GM12892 (cell line): ENCODE results near the gene SUPT16H.
"Not testable (repeated sequence)": the region's sequence is repeated elsewhere in the genome, so short reads cannot be mapped to it uniquely, and the experiment has no call there.

ENCODE experiments used
- DNase-seq: peaks from one replicate; pipeline ENCODE4 v3.0.0; 2011; ENCODE audit not compliant: insufficient read length
- FAIRE-seq: peaks from 2 replicates; lab custom pipeline; 2011; peaks lifted over from hg19 to GRCh38; lab: Jason Lieb, UNC
- POLR2A ChIP-seq: IDR thresholded peaks from 2 replicates; pipeline ENCODE4 v1.6.1; 2011; ENCODE audit warnings: low read depth, low read length, control low read depth
- POLR2AphosphoS5 ChIP-seq: IDR thresholded peaks from 2 replicates; pipeline ENCODE4 v1.6.1; 2011; ENCODE audit warnings: low read depth, low read length, control low read depth
- TAF1 ChIP-seq: IDR thresholded peaks from 2 replicates; pipeline ENCODE4 v1.6.1; 2011; ENCODE audit warnings: low read depth, mild to moderate bottlenecking, control low read depth, low read length, borderline replicate concordance

SUPT16H gene

GRCh38 chr14:21384494-21384851 is 654 bp upstream of the SUPT16H start:
- DNase-seq (no peak), FAIRE-seq (no peak)
- TF ChIP-seq POLR2A = 0 out of 2 replicates have a peak, but pooled peaks have one; percentile 7
- TF ChIP-seq TAF1 = no peak
- 0 out of 2 replicates have a peak, but pooled peaks have one; percentile 38 for TF ChIP-seq POLR2AphosphoS5

GRCh38 chr14:21382886-21383847 is 652 bp downstream of the SUPT16H start:
- DNase-seq (peak; percentile 20), FAIRE-seq (peak; percentile 70)
- TF ChIP-seq POLR2A (peak; percentile 65), POLR2AphosphoS5 (peak; percentile 86), TAF1 (no peak)

- FAIRE-seq (no peak), DNase-seq (no peak)
- no peak for TF ChIP-seq POLR2AphosphoS5
- no peak for TF ChIP-seq TAF1
- TF ChIP-seq POLR2A = no peak
These were observed 1.7 kb downstream of the SUPT16H start for GRCh38 chr14:21382095-21382494.

GRCh38 chr14:21379338-21379737 is 4.5 kb downstream of the SUPT16H start:
- no peak for FAIRE-seq
- TF ChIP-seq POLR2A (no peak), POLR2AphosphoS5 (no peak), TAF1 (no peak)
- no peak for DNase-seq

- no peak for TF ChIP-seq POLR2AphosphoS5
- DNase-seq (no peak), FAIRE-seq (no peak)
These were observed 9.8 kb downstream of the SUPT16H start for GRCh38 chr14:21373980-21374379.

- FAIRE-seq, DNase-seq: not testable (repeated sequence)
These were observed 11.0 kb downstream of the SUPT16H start for GRCh38 chr14:21372814-21373213.

GRCh38 chr14:21369949-21370679 is 13.7 kb downstream of the SUPT16H start:
- FAIRE-seq (no peak), DNase-seq (no peak)
- TF ChIP-seq POLR2A = no peak
- no peak for TF ChIP-seq POLR2AphosphoS5
- no peak for TF ChIP-seq TAF1

- no peak for DNase-seq
- no peak for TF ChIP-seq POLR2AphosphoS5
- no peak for TF ChIP-seq POLR2A
- no peak for TF ChIP-seq TAF1
These were observed 16.2 kb downstream of the SUPT16H start for GRCh38 chr14:21367582-21368144.

GRCh38 chr14:21356511-21356910 is 27.3 kb downstream of the SUPT16H start:
- DNase-seq (no peak), FAIRE-seq (no peak)
- TF ChIP-seq TAF1 = no peak
- no peak for TF ChIP-seq POLR2AphosphoS5
- no peak for TF ChIP-seq POLR2A

More at GRCh38 chr14:21367582-21368144, 16.2 kb downstream of the SUPT16H start:
- FAIRE-seq = no peak

- TF ChIP-seq POLR2A = no peak
- TF ChIP-seq POLR2AphosphoS5 = no peak
- TF ChIP-seq TAF1 = no peak
- FAIRE-seq (peak; percentile 5), DNase-seq (no peak)
These were observed 31.2 kb downstream of the SUPT16H start for GRCh38 chr14:21352587-21352986.

- no peak for DNase-seq
- FAIRE-seq = no peak
- no peak for TF ChIP-seq TAF1
- peak; percentile 44; the same call in 1 of the 2 replicates for TF ChIP-seq POLR2AphosphoS5
These were observed 33.3 kb downstream of the SUPT16H start for GRCh38 chr14:21350539-21350938.
